H9 (cell line): Measurements from ENCODE around the gene CCR3. TPM values are rescaled to one million over a fixed set of nuclear protein-coding genes. Genes with fewer than 3 reads are reported as not detected.

Experiments
- DNase-seq: peaks from one replicate; pipeline ENCODE4 v3.0.0-alpha.2; 2017
- H2AFZ ChIP-seq: one replicate; pipeline ENCODE4 v1.6.1; 2013; ENCODE audit warnings: mild to moderate bottlenecking, low read length, control low read depth, moderate library complexity
- H2AK5ac ChIP-seq: 2 replicates; pipeline ENCODE4 v1.6.1; 2013; ENCODE audit warnings: low read length, control low read depth, mixed read lengths; ENCODE audit not compliant: insufficient read length
- H2BK120ac ChIP-seq: one replicate; pipeline ENCODE4 v1.6.1; 2013; ENCODE audit warnings: low read depth, mild to moderate bottlenecking, low read length, control low read depth, inconsistent platforms; ENCODE audit not compliant: poor library complexity, severe bottlenecking
- H2BK12ac ChIP-seq: 2 replicates; pipeline ENCODE4 v1.6.1; 2013; ENCODE audit warnings: low read length, control low read depth, mixed read lengths, low read depth; ENCODE audit not compliant: insufficient read length
- H2BK15ac ChIP-seq: 2 replicates; pipeline ENCODE4 v1.6.1; 2013; ENCODE audit warnings: low read depth, low read length, control low read depth
- H2BK20ac ChIP-seq: one replicate; pipeline ENCODE4 v1.6.1; 2013; ENCODE audit warnings: low read depth, mild to moderate bottlenecking, low read length, control low read depth, inconsistent platforms; ENCODE audit not compliant: poor library complexity, severe bottlenecking
- H2BK5ac ChIP-seq: 2 replicates; pipeline ENCODE4 v1.6.1; 2013; ENCODE audit warnings: low read length, control low read depth, mixed read lengths; ENCODE audit not compliant: insufficient read length
- H3K14ac ChIP-seq: 2 replicates; pipeline ENCODE4 v1.6.1; 2013; ENCODE audit warnings: low read length, control low read depth; ENCODE audit not compliant: insufficient read depth
- H3K18ac ChIP-seq: 2 replicates; pipeline ENCODE4 v1.6.1; 2013; ENCODE audit warnings: low read depth, mild to moderate bottlenecking, mixed read lengths, low read length, control low read depth; ENCODE audit not compliant: insufficient read length
- H3K23ac ChIP-seq: 2 replicates; pipeline ENCODE4 v1.6.1; 2013; ENCODE audit warnings: low read length, control low read depth, mixed read lengths, low read depth; ENCODE audit not compliant: insufficient read length
- H3K23me2 ChIP-seq: 2 replicates; pipeline ENCODE4 v1.6.1; 2013; ENCODE audit warnings: low read depth, mild to moderate bottlenecking, mixed read lengths, low read length, control low read depth; ENCODE audit not compliant: insufficient read length, poor library complexity, severe bottlenecking
- H3K27ac ChIP-seq: 2 replicates; pipeline ENCODE4 v1.5.1; 2013; ENCODE audit warnings: low read length, control low read depth, mixed read lengths, low read depth; ENCODE audit not compliant: insufficient read length
- H3K27me3 ChIP-seq: 2 replicates; pipeline ENCODE4 v1.6.1; 2013; ENCODE audit warnings: low read length, control low read depth, inconsistent platforms; ENCODE audit not compliant: insufficient read depth
- H3K4ac ChIP-seq: 2 replicates; pipeline ENCODE4 v1.6.1; 2013; ENCODE audit warnings: low read depth, mild to moderate bottlenecking, control low read depth, inconsistent platforms, low read length, moderate library complexity
- H3K4me1 ChIP-seq: 2 replicates; pipeline ENCODE4 v1.6.1; 2013; ENCODE audit warnings: low read length, control low read depth, inconsistent platforms; ENCODE audit not compliant: insufficient read depth
- H3K4me2 ChIP-seq: 2 replicates; pipeline ENCODE4 v1.6.1; 2013; ENCODE audit warnings: low read length, control low read depth, mixed read lengths; ENCODE audit not compliant: insufficient read length, insufficient read depth
- H3K56ac ChIP-seq: 2 replicates; pipeline ENCODE4 v1.6.1; 2013; ENCODE audit warnings: low read depth, mild to moderate bottlenecking, mixed read lengths, low read length, control low read depth; ENCODE audit not compliant: insufficient read length
- H3K79me1 ChIP-seq: 2 replicates; pipeline ENCODE4 v1.6.1; 2013; ENCODE audit warnings: low read depth, mild to moderate bottlenecking, moderate library complexity, low read length, control low read depth, inconsistent platforms; ENCODE audit not compliant: insufficient read depth, poor library complexity, severe bottlenecking
- H3K79me2 ChIP-seq: 2 replicates; pipeline ENCODE4 v1.6.1; 2013; ENCODE audit warnings: low read length, control low read depth, inconsistent platforms; ENCODE audit not compliant: insufficient read depth
- H3K9ac ChIP-seq: 2 replicates; pipeline ENCODE4 v1.6.1; 2013; ENCODE audit warnings: low read length, control low read depth, mixed read lengths; ENCODE audit not compliant: insufficient read length; ENCODE audit errors: extremely low read depth
- H3K9me3 ChIP-seq: one replicate; pipeline ENCODE4 v1.6.1; 2013; ENCODE audit warnings: low read depth, low read length, inconsistent platforms; ENCODE audit not compliant: control insufficient read depth
- H3T11ph ChIP-seq: one replicate; pipeline ENCODE4 v1.6.1; 2013; ENCODE audit warnings: mild to moderate bottlenecking, low read length, control low read depth, inconsistent platforms
- H4K20me1 ChIP-seq: one replicate; pipeline ENCODE4 v1.6.1; 2013; ENCODE audit not compliant: control insufficient read depth, insufficient read length, insufficient read depth
- H4K5ac ChIP-seq: 2 replicates; pipeline ENCODE4 v1.6.1; 2013; ENCODE audit warnings: low read depth, mild to moderate bottlenecking, mixed read lengths, low read length, control low read depth; ENCODE audit not compliant: insufficient read length
- H4K8ac ChIP-seq: replicated peaks from 2 replicates; pipeline ENCODE4 v1.6.1; 2013; ENCODE audit warnings: low read length, control low read depth, mixed read lengths, low read depth; ENCODE audit not compliant: insufficient read length
- H4K91ac ChIP-seq: 2 replicates; pipeline ENCODE4 v1.6.1; 2013; ENCODE audit warnings: low read depth, mild to moderate bottlenecking, moderate library complexity, mixed read lengths, low read length, control low read depth; ENCODE audit not compliant: insufficient read length
- H3K27ac Mint-ChIP-seq, 3 experiments: 2 replicates in 2 of 3; 3 replicates in 1 of 3; pipeline ENCODE4 v1.8.0; 2020 to 2021; ENCODE audit warnings: mixed read lengths in 3 of 3, mild to moderate bottlenecking in 1 of 3, moderate library complexity in 1 of 3
- H3K27me3 Mint-ChIP-seq: 2 replicates; pipeline ENCODE4 v1.8.0; 2021; ENCODE audit warnings: low read depth, mild to moderate bottlenecking, moderate library complexity, mixed read lengths
- H3K36me3 Mint-ChIP-seq, 3 experiments: 2 replicates in 2 of 3; 3 replicates in 1 of 3; pipeline ENCODE4 v1.8.0; 2020 to 2021; ENCODE audit warnings: low read depth in 3 of 3, mixed read lengths in 3 of 3; ENCODE audit not compliant: insufficient read depth in 1 of 3
- H3K4me1 Mint-ChIP-seq, 2 experiments: 2 replicates each; pipeline ENCODE4 v1.8.0; 2020; ENCODE audit warnings: mixed read lengths in 2 of 2
- H3K4me3 Mint-ChIP-seq, 2 experiments: 2 replicates in 1 of 2; 3 replicates in 1 of 2; pipeline ENCODE4 v1.8.0; 2020 to 2021; ENCODE audit warnings: mild to moderate bottlenecking in 2 of 2, mixed read lengths in 2 of 2, moderate library complexity in 1 of 2
- H3K9me3 Mint-ChIP-seq, 2 experiments: 2 replicates in 1 of 2; 3 replicates in 1 of 2; pipeline ENCODE4 v1.8.0; 2020; ENCODE audit warnings: mild to moderate bottlenecking in 2 of 2, mixed read lengths in 2 of 2, moderate library complexity in 1 of 2
- total RNA-seq: library from RNA; stranded (reverse); gene quantifications from 2 replicates; pipeline ENCODE4 v1.2.1, GENCODE V29; 2021
- TF ChIP-seq, protein P1 (sequence below): fragments of 200-600 bp; sonication (generic); conservative IDR thresholded peaks from 3 replicates; pipeline ENCODE4 v1.8.0; 2021; ENCODE audit warnings: antibody characterized with exemption, mild to moderate bottlenecking

Gene CCR3
- total RNA-seq, 1 experiment from 2014 or later: not detected

DNA sequence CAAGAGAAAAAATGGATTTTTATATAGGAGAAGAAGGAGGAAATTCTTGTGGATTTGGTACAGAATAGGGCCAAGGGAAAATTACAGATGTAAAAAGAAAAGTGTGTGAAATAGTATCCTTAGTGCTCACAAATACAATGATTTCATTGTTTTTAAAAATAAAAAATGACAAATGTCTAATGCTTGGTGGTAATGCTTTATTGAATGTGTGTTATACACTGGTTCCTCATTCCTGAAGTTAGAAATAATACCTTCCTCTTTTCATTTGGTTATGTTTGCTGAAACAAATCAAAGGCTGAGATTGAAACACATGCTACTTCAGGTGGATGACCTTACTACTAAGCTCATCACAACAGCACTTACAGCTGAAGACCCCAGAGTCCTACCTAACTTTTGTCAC lies 73.9 kb downstream of the CCR3 start:
- H4K20me1 ChIP-seq: no peaks in the 10 kb centered on the region
- no peak overlapping the region for H3K27ac ChIP-seq
- Mint-ChIP-seq H3K36me3 (no peaks in the 10 kb centered on the region; a peak in 1 of 7 replicates), H3K4me3 (no peak overlapping the region; a peak in 1 of 5 replicates), H3K27ac (no peak overlapping the region), H3K9me3 (peaks cover 12 to 26% of the 10 kb centered on the region in 2 experiments; a peak in 4 of 5 replicates), H3K4me1 (peaks cover 5 to 6% of the 10 kb centered on the region in 2 experiments), H3K27me3 (peaks cover 3% of the 10 kb centered on the region; the same call in 1 of the 2 replicates)
- H3K4me2 ChIP-seq: no peak overlapping the region
- no peak for DNase-seq
- H3K27me3 ChIP-seq: no peaks in the 10 kb centered on the region
- H3K9ac ChIP-seq: no peak overlapping the region
- H2BK12ac ChIP-seq: no peak overlapping the region
- H2AK5ac ChIP-seq: no peak overlapping the region
- no peak overlapping the region for H3K23ac ChIP-seq
- H4K8ac ChIP-seq: no peak overlapping the region
- no peak overlapping the region for H3K18ac ChIP-seq
- H3K9me3 ChIP-seq: no peaks in the 10 kb centered on the region
- no peak overlapping the region for H2BK15ac ChIP-seq
- H3K79me1 ChIP-seq: no peaks in the 10 kb centered on the region
- no peak overlapping the region for H4K5ac ChIP-seq
- H2BK5ac ChIP-seq: no peak overlapping the region
- H3K4me1 ChIP-seq: peaks cover 4% of the 10 kb centered on the region; the same call in 1 of the 2 replicates
- no peak overlapping the region for H3K4ac ChIP-seq
- H2AFZ ChIP-seq: no peak overlapping the region
- H2BK120ac ChIP-seq: no peak overlapping the region
- H3K79me2 ChIP-seq: no peaks in the 10 kb centered on the region
- H3K14ac ChIP-seq: no peak overlapping the region
- TF ChIP-seq, protein P1, sequence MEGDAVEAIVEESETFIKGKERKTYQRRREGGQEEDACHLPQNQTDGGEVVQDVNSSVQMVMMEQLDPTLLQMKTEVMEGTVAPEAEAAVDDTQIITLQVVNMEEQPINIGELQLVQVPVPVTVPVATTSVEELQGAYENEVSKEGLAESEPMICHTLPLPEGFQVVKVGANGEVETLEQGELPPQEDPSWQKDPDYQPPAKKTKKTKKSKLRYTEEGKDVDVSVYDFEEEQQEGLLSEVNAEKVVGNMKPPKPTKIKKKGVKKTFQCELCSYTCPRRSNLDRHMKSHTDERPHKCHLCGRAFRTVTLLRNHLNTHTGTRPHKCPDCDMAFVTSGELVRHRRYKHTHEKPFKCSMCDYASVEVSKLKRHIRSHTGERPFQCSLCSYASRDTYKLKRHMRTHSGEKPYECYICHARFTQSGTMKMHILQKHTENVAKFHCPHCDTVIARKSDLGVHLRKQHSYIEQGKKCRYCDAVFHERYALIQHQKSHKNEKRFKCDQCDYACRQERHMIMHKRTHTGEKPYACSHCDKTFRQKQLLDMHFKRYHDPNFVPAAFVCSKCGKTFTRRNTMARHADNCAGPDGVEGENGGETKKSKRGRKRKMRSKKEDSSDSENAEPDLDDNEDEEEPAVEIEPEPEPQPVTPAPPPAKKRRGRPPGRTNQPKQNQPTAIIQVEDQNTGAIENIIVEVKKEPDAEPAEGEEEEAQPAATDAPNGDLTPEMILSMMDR: no peak
- no peak overlapping the region for H3K56ac ChIP-seq
- no peak overlapping the region for H4K91ac ChIP-seq
- H2BK20ac ChIP-seq: no peak overlapping the region
- H3K23me2 ChIP-seq: no peaks in the 10 kb centered on the region
- H3T11ph ChIP-seq: no peak overlapping the region

Other genes with a start within 250 kb of the CCR3 start
- 10.4 and 10.6 TPM in 2 replicates for gene FYCO1, start 246.6 kb upstream of the CCR3 start, total RNA-seq
- gene XCR1, start 215.0 kb upstream of the CCR3 start, total RNA-seq: not detected in 2 replicates
- not detected in 2 replicates for gene CCR1, start 34.1 kb upstream of the CCR3 start, total RNA-seq
- gene CCR2, start 111.7 kb downstream of the CCR3 start, total RNA-seq: not detected in 2 replicates
- not detected in 2 replicates for gene CCR5, start 128.5 kb downstream of the CCR3 start, total RNA-seq
- not detected in 2 replicates for gene CCRL2, start 164.8 kb downstream of the CCR3 start, total RNA-seq
- gene LTF, start 222.4 kb downstream of the CCR3 start, total RNA-seq: not detected in 2 replicates